Measurements from ENCODE around the gene CYP2D6.

GRCh38 chr22:42155053-42155543 lies 24.5 kb upstream of the CYP2D6 start:
- TF ChIP-seq CTCF (IDR thresholded peaks at IDR 0.05; ENCODE audit: poor library complexity) (no peak), EZH2phosphoT487 (IDR thresholded peaks at IDR 0.05; ENCODE audit: low read depth, severe bottlenecking, unreplicated experiment) (no peak)

Data from hepatocyte (in vitro differentiated cells).